SJSA1 (cell line): ENCODE results near the gene STXBP5. TPM values are rescaled to one million over a fixed set of nuclear protein-coding genes. Genes with fewer than 3 reads are reported as not detected.

ENCODE experiments used
- DNase-seq, 2 experiments: peaks; one replicate each; pipeline ENCODE4 v3.0.0-alpha.2; 2015 to 2020; ENCODE audit warnings: low spot score in 2 of 2, low read depth in 1 of 2
- H3K27ac ChIP-seq: fragments of 250-450 bp; sonication (Bioruptor Pico); 2 replicates; pipeline ENCODE4 v1.5.1; 2020; ENCODE audit warnings: mild to moderate bottlenecking, moderate library complexity
- H3K27me3 ChIP-seq: fragments of 250-450 bp; sonication (Bioruptor Pico); replicated peaks from 2 replicates; pipeline ENCODE4 v1.5.1; 2020; ENCODE audit warnings: mild to moderate bottlenecking, moderate library complexity
- H3K36me3 ChIP-seq: fragments of 250-450 bp; sonication (Bioruptor Pico); 2 replicates; pipeline ENCODE4 v1.5.1; 2020; ENCODE audit warnings: mild to moderate bottlenecking
- H3K4me1 ChIP-seq: fragments of 250-450 bp; sonication (Bioruptor Pico); replicated peaks from 2 replicates; pipeline ENCODE4 v1.6.1; 2021; ENCODE audit warnings: mild to moderate bottlenecking
- H3K4me3 ChIP-seq: fragments of 250-450 bp; sonication (Bioruptor Pico); 2 replicates; pipeline ENCODE4 v1.5.1; 2020; ENCODE audit warnings: mild to moderate bottlenecking
- H3K9me3 ChIP-seq: fragments of 250-450 bp; sonication (Bioruptor Pico); replicated peaks from 2 replicates; pipeline ENCODE4 v1.5.1; 2020; ENCODE audit warnings: mild to moderate bottlenecking
- total RNA-seq: library from RNA; depleted of rRNA; stranded (reverse); fragments of >200 nt; shearing (Covaris generic); gene quantifications from 2 replicates; pipeline ENCODE4 v1.2.3, GENCODE V29; 2014

The STXBP5 gene
- total RNA-seq, 1 experiment from 2014 or later = 19.5 TPM

DNA sequence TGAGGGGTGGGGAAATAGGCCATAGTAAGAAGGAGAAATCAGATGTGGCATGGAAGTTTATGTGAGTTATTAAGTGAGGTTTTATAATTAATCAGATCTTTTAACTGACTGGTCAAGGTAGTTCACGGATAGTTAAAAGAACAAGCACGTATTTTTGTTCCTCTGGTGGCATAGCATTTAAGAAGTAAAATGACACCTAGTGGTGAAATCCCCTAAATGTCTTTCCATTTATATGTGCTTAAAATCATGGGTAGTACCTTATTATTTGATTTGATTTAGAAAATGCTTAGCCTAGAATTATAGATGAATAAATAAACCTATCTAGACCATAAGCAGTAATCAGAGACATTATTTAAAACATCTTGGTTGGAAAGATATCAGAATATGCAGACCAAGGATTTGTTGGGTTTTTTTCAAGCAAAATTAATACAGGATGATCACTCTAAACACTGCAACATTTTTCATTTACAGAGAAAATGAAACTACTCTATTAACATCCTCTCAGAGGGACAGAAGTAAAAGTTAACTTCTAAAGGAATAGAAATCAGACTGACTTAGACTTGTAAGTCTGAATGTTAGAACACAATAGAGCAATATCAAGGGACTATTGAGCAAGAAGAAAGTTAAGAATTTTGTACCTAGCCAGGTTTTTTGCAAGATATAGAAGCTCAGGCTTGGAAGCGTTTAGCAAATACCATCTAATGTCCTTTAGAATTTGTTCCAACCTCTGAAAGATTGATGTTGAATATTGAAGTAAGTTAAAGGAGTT lies 81.1 kb downstream of the STXBP5 start:
- peaks cover 9% of the 10 kb centered on the region for H3K4me1 ChIP-seq
- DNase-seq = peak in 1 of 2 experiments; percentile 10
- no peaks in the 10 kb centered on the region for H3K9me3 ChIP-seq
- H3K27me3 ChIP-seq = no peaks in the 10 kb centered on the region
- no peak overlapping the region for H3K27ac ChIP-seq
- H3K4me3 ChIP-seq = no peak overlapping the region
- peaks cover 8% of the 10 kb centered on the region for H3K36me3 ChIP-seq

DNA sequence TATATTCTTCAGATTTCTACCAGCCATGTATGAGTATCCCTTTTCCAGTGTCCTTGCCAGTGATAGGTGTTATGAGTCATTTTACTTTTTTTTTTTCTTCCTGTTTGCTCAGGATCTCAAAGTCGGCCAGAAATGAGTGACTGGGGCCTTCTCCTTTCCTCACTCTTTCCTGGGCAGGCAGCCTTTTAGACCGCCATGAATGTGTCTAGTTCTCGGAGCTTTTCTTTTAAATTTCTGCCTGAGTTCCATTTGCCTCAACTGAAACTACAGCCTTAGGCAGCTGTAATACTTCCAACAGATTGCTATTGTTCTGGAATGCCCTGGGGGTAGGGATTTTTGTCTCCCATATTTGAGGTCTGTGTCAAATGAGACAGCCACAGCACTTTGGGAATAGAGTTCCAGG lies 83.7 kb downstream of the STXBP5 start:
- Histone ChIP-seq H3K4me1 (peaks cover 9% of the 10 kb centered on the region), H3K9me3 (no peaks in the 10 kb centered on the region), H3K36me3 (peaks cover 8% of the 10 kb centered on the region), H3K4me3 (no peak overlapping the region), H3K27ac (no peak overlapping the region; the same call in 1 of the 2 replicates), H3K27me3 (no peaks in the 10 kb centered on the region)
- DNase-seq = peak; percentile 48

DNA sequence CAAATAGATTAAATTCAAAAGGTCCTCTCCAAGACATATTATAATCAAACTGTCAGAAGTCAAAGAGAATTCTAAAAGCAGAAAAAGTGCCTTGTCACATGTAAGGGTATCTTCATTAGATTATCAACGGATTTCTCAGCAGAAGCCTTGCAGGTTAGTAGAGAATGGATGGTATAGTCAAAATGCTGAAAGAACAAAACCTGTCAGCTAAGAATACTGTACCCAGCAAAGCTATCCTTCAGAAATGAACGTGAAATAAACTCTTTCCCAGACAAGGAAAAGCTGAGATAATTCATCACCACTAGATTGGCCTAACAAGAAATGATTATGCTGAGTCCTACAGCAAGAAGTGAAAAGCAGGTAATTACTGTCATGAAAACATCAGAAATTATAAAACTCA lies 92.9 kb downstream of the STXBP5 start:
- Histone ChIP-seq H3K9me3 (peaks cover 2% of the 10 kb centered on the region; the same call in 1 of the 2 replicates), H3K27ac (no peak overlapping the region), H3K27me3 (no peaks in the 10 kb centered on the region), H3K4me1 (no peaks in the 10 kb centered on the region), H3K4me3 (no peak overlapping the region), H3K36me3 (peaks cover 20% of the 10 kb centered on the region)
- DNase-seq = no peak

DNA sequence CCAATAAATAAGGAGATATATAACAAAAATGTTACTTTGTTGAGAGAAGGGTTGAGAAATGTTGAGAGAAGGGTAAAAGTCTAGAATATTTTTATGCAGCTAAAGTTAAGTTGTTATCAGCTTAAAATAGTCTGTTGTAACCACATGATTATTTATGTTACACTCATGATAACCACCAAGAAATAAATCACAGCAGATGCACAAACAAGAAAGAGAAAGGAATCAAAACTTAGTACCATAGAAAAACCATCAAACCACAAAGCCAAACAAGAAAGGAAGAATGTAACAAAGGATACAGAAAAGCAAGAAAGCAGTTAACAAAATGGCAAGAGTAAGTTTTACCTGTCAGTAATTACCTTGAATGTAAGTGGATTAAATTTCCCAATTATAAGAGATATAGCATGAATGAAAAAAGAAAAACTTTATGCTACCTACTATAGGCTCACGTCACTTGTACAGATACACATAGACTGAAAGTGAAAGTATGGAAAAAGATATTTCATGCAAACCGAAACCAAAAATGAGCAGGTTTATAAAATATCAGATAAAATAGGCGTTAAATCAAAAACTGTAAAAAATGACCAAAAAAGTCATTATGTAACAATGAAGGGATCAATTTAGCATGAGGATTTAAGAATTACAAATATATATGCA lies 93.6 kb downstream of the STXBP5 start:
- Histone ChIP-seq H3K36me3 (peaks cover 20% of the 10 kb centered on the region), H3K4me1 (no peaks in the 10 kb centered on the region), H3K27me3 (no peaks in the 10 kb centered on the region), H3K4me3 (no peak overlapping the region), H3K27ac (no peak overlapping the region), H3K9me3 (peaks cover 2% of the 10 kb centered on the region; the same call in 1 of the 2 replicates)
- peak in 1 of 2 experiments; percentile 29 for DNase-seq

DNA sequence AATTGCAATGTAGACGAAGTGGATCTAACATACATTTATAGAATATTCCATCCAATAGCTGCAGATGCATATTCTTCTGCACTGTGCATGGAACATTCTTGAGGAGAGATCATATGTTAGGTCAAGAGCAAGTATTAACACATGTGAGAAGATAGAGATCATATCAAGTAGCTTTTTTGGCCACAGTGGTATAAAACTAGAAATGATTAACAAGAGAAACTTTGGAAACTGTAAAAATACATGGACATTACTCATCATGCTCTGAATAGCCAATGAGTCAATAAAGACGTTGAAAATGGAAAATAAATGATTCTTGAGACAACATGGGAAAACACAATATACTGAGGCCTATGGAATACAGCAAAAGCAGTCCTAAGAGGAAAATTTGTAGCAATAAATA lies 94.2 kb downstream of the STXBP5 start:
- peaks cover 2% of the 10 kb centered on the region; the same call in 1 of the 2 replicates for H3K9me3 ChIP-seq
- no peak overlapping the region for H3K27ac ChIP-seq
- H3K27me3 ChIP-seq = no peaks in the 10 kb centered on the region
- no peak overlapping the region for H3K4me3 ChIP-seq
- no peaks in the 10 kb centered on the region for H3K4me1 ChIP-seq
- no peak for DNase-seq
- H3K36me3 ChIP-seq = peaks cover 17% of the 10 kb centered on the region

DNA sequence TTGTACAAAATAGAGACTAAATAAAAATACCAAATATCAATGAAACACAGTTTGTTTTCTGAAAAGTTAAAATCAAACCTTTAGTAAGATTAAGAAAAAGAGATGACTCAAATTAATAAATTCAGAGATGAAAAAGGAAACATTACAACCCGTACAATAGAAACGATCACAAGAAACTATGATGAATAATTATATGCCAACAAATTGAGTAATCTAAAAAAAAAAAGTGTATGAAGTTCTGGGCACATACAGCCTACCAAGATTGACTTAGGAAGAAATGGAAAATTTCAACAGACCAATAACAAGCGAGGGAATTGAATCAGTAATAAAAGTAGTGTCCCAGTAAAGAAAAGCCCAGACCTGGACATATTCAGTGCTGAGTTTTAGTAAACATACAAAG lies 94.8 kb downstream of the STXBP5 start:
- DNase-seq = no peak
- Histone ChIP-seq H3K36me3 (peaks cover 21% of the 10 kb centered on the region), H3K4me1 (no peaks in the 10 kb centered on the region), H3K27ac (no peak overlapping the region), H3K4me3 (no peak overlapping the region), H3K27me3 (no peaks in the 10 kb centered on the region), H3K9me3 (peaks cover 6% of the 10 kb centered on the region; the same call in 1 of the 2 replicates)

DNA sequence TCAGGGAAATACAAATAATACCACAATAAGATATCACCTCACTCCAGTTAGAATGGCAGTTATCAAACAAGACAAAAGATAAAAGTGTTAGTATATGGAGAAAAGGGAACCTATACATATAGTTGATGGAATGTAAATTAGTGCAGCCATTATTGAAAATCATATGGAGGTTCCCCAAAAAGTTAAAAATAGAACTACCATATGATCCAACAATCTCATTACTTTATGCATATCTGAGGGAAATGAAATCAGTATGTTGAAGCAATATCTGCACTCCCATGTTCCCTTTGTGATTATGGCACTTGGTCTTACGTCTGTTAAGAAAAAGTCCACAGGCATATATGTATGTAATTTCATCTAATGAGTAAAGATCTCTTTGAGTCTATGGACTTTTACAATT lies 96.9 kb downstream of the STXBP5 start:
- no peak overlapping the region for H3K27ac ChIP-seq
- no peaks in the 10 kb centered on the region for H3K27me3 ChIP-seq
- no peak overlapping the region for H3K4me3 ChIP-seq
- H3K36me3 ChIP-seq = peaks cover 26% of the 10 kb centered on the region
- DNase-seq = no peak
- peaks cover 6% of the 10 kb centered on the region; the same call in 1 of the 2 replicates for H3K9me3 ChIP-seq
- H3K4me1 ChIP-seq = no peaks in the 10 kb centered on the region

DNA sequence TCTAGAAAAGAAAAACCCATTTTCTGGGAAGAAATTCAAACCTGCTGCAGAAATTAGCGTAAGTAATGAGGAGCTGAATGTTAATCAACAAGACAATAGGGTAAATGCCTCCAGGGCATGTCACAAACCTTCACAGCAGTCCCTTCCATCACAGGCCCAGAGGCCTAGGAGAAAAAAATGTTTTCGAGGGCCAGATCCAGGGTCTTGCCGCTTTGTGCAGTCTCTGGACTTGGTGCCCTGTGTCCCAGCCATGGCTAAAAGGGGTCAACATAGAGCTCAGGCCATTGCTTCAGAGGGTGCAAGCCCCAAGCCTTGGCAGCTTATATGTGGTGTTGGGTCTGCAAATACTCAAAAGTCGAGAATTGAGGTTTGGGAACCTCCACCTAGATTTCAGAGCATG lies 99.8 kb downstream of the STXBP5 start:
- no peak for DNase-seq
- Histone ChIP-seq H3K27ac (no peak overlapping the region), H3K9me3 (0 out of 2 replicates have a peak, but pooled peaks cover 4% of the 10 kb centered on the region), H3K4me1 (no peaks in the 10 kb centered on the region), H3K27me3 (no peaks in the 10 kb centered on the region), H3K4me3 (no peak overlapping the region), H3K36me3 (peaks cover 14% of the 10 kb centered on the region)

DNA sequence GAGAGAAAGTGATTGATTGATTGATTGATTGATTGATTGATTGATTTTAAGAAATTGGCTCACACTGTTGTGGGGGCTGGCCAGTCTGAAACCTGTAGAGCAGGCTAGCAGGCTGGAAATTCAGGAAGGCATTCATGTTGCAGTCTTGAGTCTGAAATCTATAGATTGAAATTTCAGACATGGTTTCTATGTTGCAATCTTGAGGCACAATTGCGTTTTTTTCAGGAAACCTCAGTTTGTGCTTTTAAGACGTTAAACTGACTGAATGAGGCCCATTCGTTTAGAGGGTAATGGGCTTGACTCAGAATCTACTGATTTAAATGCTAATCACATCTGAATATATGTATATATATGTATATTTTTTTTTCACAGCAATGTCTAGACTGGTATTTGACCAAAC lies 106.3 kb downstream of the STXBP5 start:
- H3K36me3 ChIP-seq = peaks cover 3% of the 10 kb centered on the region; the same call in 1 of the 2 replicates
- no peak overlapping the region for H3K27ac ChIP-seq
- no peak for DNase-seq
- H3K27me3 ChIP-seq = no peaks in the 10 kb centered on the region
- H3K4me1 ChIP-seq = no peaks in the 10 kb centered on the region
- H3K9me3 ChIP-seq = no peaks in the 10 kb centered on the region
- H3K4me3 ChIP-seq = no peak overlapping the region

DNA sequence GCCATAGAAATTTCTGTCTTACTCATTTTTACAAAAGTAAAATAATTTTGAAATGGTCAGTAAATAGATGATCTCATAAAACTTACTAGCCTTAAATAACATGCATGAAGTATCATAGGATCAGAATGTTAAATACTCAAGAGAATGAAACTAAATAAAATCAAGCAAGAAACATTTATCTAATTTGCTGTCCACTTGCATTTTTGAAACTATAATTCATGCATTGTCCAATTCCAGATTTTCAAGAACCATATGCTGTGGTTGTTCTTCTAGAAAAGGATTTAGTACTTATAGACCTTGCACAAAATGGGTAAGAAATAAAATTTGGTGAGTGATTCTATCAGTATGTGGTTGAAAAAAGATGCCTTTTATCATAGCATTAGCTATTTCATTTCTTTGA lies 107.0 kb downstream of the STXBP5 start:
- Histone ChIP-seq H3K27me3 (no peaks in the 10 kb centered on the region), H3K4me3 (no peak overlapping the region), H3K36me3 (peaks cover 3% of the 10 kb centered on the region; the same call in 1 of the 2 replicates), H3K4me1 (no peaks in the 10 kb centered on the region), H3K27ac (no peak overlapping the region), H3K9me3 (no peaks in the 10 kb centered on the region)
- no peak for DNase-seq

DNA sequence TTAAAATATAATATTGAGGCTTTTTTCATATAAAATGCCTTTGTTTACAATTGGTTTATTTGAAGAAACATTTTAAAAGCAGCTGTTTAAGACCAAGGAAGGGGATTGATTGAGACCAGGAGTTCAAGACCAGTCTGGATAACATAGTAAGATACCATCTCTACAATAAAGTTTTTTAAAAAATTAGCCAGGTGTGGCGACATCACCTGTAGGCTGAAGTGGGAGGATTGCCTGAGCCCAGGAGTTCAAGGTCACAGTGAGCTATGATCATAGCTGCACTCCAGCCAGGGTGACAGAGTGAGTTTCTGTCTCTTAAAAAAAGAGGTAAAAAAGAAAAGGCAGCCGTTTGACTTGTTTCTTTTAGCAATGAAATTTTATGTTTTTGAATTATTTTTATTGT lies 117.0 kb downstream of the STXBP5 start:
- peaks cover 10% of the 10 kb centered on the region for H3K36me3 ChIP-seq

DNA sequence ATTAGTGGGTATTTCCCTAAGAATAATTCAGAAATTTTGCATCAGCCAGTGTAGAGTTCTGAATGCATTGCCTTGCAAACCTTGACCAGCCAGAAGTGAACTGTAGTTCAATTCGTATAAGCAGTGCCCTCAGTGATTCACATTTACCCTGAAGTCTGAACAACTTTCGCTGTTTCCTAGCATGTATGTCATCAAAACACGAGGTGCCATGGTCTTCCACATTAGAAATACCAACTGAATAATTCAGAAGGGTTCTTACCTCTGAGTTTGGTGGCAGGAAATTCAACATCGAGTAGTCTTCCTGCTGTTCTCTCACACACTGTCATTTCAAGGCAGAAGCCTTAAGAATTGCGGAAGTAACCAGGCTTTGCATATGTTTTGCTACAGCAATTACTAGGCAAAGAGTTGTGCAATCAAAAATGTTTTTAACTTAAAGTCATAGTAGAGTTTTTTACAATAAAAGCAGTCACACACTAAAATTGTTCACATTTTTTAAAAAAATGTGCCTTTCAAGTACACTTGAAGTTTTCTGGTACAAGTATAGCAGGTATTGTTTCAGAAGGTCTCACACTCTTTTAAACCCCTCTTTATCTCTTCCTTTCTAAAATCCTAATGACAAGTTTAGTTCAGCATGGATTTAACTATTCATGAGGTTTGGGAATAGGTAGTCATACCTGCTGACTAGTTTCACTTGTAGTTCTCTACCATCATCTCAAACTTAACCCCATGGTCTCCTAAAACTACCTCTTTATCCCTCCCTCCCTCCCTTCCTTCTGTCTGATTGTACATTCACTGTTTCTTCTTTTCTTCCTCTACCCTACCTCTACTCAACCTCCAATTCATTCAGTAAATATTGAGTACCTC lies 118.3 kb downstream of the STXBP5 start:
- Histone ChIP-seq H3K36me3 (peaks cover 14% of the 10 kb centered on the region), H3K27me3 (no peaks in the 10 kb centered on the region), H3K4me3 (no peak overlapping the region), H3K9me3 (no peaks in the 10 kb centered on the region), H3K27ac (no peak overlapping the region), H3K4me1 (no peaks in the 10 kb centered on the region)
- DNase-seq = no peak

More for the DNA sequence above, 117.0 kb downstream of the STXBP5 start:
- Histone ChIP-seq H3K27me3 (no peaks in the 10 kb centered on the region), H3K4me3 (no peak overlapping the region), H3K4me1 (no peaks in the 10 kb centered on the region), H3K9me3 (no peaks in the 10 kb centered on the region), H3K27ac (no peak overlapping the region)
- no peak for DNase-seq

DNA sequence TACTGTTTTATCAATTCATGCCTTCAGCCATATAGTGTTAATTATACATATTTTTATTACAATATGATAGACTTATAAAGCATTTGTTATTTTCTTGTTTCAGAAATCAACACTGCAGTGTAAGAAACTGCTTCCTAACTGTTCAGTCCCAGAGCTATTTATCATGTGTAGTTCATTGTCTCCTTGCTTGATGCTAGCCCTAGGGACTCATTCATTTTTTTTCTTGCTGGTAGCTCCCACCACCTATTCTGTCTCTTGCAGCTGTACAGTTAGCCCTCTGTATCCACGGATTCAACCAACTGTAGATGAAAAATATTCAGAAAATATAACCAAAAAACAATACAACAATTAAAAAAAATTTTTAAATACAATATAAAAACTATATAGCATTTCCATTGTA lies 121.3 kb downstream of the STXBP5 start:
- Histone ChIP-seq H3K4me3 (no peak overlapping the region), H3K9me3 (no peaks in the 10 kb centered on the region), H3K36me3 (peaks cover 9% of the 10 kb centered on the region), H3K27me3 (no peaks in the 10 kb centered on the region), H3K27ac (no peak overlapping the region), H3K4me1 (no peaks in the 10 kb centered on the region)
- no peak for DNase-seq
